ENCODE measurements around the gene NMS.

The NMS gene

GRCh38 chr2:100460904-100461530 lies 9.3 kb upstream of the NMS start:
- Histone ChIP-seq H3K4me2 (ENCODE audit: low read length) (no peak overlapping the region), H3K4me3 (ENCODE audit: low read depth, low read length, poor library complexity, severe bottlenecking) (no peak overlapping the region), H3K9me2 (ENCODE audit: low read depth, low read length) (no peaks in the 10 kb centered on the region), H3K4me1 (ENCODE audit: insufficient read depth, low read length, severe bottlenecking) (no peaks in the 10 kb centered on the region), H3K9ac (ENCODE audit: low read length) (no peak overlapping the region), H3F3A (ENCODE audit: insufficient read depth, low read length) (no peaks in the 10 kb centered on the region), H3K9me3 (ENCODE audit: low read length) (peaks cover 6% of the 10 kb centered on the region), H4K20me1 (ENCODE audit: insufficient read depth, low read length) (no peaks in the 10 kb centered on the region), H3K36me3 (ENCODE audit: insufficient read depth, low read length) (no peaks in the 10 kb centered on the region), H3K27me3 (ENCODE audit: insufficient read depth, low read length) (no peaks in the 10 kb centered on the region), H3K27ac (ENCODE audit: low read depth, low read length, poor library complexity, severe bottlenecking) (no peak overlapping the region), H2AFZ (ENCODE audit: low read length) (no peak overlapping the region), H3K79me2 (ENCODE audit: insufficient read depth, low read length) (no peaks in the 10 kb centered on the region)
- no peak for TF ChIP-seq EZH2 (IDR thresholded peaks at IDR 0.05; ENCODE audit: borderline replicate concordance, low read length)
- TF ChIP-seq CTCF (IDR thresholded peaks at IDR 0.05; ENCODE audit: low read length) = no peak

GRCh38 chr2:100470898-100471514 lies 724 bp downstream of the NMS start:
- no peak for TF ChIP-seq CTCF (IDR thresholded peaks at IDR 0.05; ENCODE audit: low read length)
- Histone ChIP-seq H3K9me2 (ENCODE audit: low read depth, low read length) (no peaks in the 10 kb centered on the region), H2AFZ (ENCODE audit: low read length) (no peak overlapping the region)

GRCh38 chr2:100476606-100477005 lies 6.3 kb downstream of the NMS start:
- H3K4me2 ChIP-seq (ENCODE audit: low read length) = no peak overlapping the region
- H3K36me3 ChIP-seq (ENCODE audit: insufficient read depth, low read length) = no peaks in the 10 kb centered on the region
- peaks cover 4% of the 10 kb centered on the region; the same call in 1 of the 2 replicates for H3K27me3 ChIP-seq (ENCODE audit: insufficient read depth, low read length)
- no peaks in the 10 kb centered on the region for H3K4me1 ChIP-seq (ENCODE audit: insufficient read depth, low read length, severe bottlenecking)
- no peaks in the 10 kb centered on the region for H3K9me2 ChIP-seq (ENCODE audit: low read depth, low read length)
- H3K9ac ChIP-seq (ENCODE audit: low read length) = no peak overlapping the region
- H3K27ac ChIP-seq (ENCODE audit: low read depth, low read length, poor library complexity, severe bottlenecking) = no peak overlapping the region
- H3K4me3 ChIP-seq (ENCODE audit: low read depth, low read length, poor library complexity, severe bottlenecking) = no peak overlapping the region
- no peaks in the 10 kb centered on the region for H3F3A ChIP-seq (ENCODE audit: insufficient read depth, low read length)
- no peaks in the 10 kb centered on the region for H3K79me2 ChIP-seq (ENCODE audit: insufficient read depth, low read length)
- no peaks in the 10 kb centered on the region for H4K20me1 ChIP-seq (ENCODE audit: insufficient read depth, low read length)
- no peak overlapping the region for H2AFZ ChIP-seq (ENCODE audit: low read length)
- H3K9me3 ChIP-seq (ENCODE audit: low read length) = no peaks in the 10 kb centered on the region
- TF ChIP-seq CTCF (IDR thresholded peaks at IDR 0.05; ENCODE audit: low read length) (no peak), EZH2 (IDR thresholded peaks at IDR 0.05; ENCODE audit: borderline replicate concordance, low read length) (no peak)

More at GRCh38 chr2:100470898-100471514, 724 bp downstream of the NMS start:
- Histone ChIP-seq H3K4me3 (ENCODE audit: low read depth, low read length, poor library complexity, severe bottlenecking) (no peak overlapping the region), H3K27ac (ENCODE audit: low read depth, low read length, poor library complexity, severe bottlenecking) (no peak overlapping the region), H3K9me3 (ENCODE audit: low read length) (no peaks in the 10 kb centered on the region), H3K36me3 (ENCODE audit: insufficient read depth, low read length) (no peaks in the 10 kb centered on the region), H3K4me2 (ENCODE audit: low read length) (no peak overlapping the region), H3F3A (ENCODE audit: insufficient read depth, low read length) (no peaks in the 10 kb centered on the region), H3K27me3 (ENCODE audit: insufficient read depth, low read length) (no peaks in the 10 kb centered on the region), H3K4me1 (ENCODE audit: insufficient read depth, low read length, severe bottlenecking) (no peaks in the 10 kb centered on the region), H4K20me1 (ENCODE audit: insufficient read depth, low read length) (no peaks in the 10 kb centered on the region), H3K9ac (ENCODE audit: low read length) (no peak overlapping the region), H3K79me2 (ENCODE audit: insufficient read depth, low read length) (no peaks in the 10 kb centered on the region)
